ENCODE results near the gene PCSK5.

The PCSK5 gene

DNA sequence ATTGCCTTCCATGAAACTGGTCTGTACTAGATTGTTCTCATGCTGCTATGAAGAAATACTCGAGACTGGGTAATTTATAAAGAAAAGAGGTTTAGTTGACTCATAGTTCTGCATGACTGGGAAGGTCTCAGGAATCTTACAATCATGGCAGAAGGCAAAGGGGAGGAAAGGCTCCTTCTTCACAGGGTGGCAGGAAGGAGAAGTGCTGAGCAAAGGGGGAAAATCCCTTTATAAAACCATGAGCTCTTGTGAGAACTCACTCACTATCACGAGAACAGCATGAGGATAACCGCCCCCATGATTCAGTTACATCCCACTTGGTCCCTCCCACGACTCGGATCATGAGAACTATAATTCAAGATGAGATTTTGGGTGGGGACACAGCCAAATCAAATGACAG, 340.5 kb downstream of the PCSK5 start:
- no peak for DNase-seq (ENCODE audit: low read depth in 1 of 2, low spot score in 1 of 2)

DNA sequence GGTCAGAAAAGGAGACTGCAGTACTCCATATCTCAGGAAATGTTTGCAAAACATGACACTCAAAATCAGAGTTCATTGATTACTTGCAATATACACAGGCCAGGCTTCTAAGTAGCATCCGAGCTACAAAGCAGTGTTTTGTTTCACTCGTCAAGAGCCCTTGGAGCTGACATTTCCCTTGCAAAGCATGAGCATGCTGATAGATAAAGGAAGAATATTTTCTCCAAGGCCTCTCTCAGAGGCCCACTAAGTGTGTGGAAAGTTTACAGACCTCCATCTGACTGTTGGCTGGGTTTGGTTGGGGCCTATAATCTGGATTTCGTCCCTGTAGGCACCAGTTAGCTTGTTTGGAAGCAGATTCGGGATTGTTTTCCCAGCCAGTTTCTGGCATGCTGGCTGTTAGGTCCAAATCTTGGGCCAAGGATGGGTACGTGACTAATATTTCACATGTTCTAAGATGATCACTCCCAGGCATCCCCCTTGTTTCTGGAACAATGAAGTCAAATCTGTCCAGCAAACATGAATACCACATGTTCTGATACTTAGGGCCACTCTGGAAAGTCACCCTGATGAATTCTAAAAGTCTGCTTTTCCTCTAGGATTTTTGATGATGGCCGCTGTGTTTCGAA, 342.5 kb downstream of the PCSK5 start:
- DNase-seq (ENCODE audit: low read depth in 1 of 2, low spot score in 1 of 2): no peak

DNA sequence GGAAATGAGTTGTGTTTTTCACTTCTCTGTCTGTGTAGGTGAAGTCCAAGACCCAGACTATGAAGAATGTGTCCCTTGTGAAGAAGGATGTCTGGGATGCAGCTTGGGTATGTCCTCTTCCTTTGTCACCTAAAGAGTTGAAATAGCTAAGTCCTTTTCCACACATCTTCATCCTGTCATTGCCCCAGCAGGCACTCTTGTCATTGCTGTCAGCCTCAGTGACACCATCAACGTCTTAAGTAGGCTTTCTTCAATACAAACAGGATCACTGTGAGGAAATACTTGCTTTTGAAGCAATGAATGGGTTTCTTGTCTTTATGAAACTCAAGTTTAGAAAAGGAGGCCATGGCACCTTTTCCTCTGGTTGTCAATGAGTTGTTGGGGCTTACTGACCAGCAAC, 350.1 kb downstream of the PCSK5 start:
- no peak for DNase-seq (ENCODE audit: low read depth in 1 of 2, low spot score in 1 of 2)

DNA sequence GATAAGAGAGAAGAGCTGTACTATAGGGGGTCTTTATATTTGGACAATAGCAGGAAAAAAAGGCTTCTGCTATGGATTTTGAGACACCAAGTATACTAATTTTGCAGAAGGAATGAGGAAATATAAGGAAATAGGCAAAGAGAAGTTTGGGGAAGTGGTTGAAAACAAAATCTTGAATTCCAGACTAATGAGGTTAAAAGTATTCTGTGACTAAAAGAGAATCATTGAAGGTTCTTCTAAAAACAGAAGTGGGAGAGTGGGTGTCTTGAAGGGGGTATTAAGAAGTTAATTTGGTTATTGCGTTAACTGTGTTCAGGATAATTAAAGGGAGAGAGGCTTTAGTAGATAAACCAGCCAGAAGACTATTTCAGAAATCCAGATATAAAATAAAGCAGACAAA, 355.0 kb downstream of the PCSK5 start:
- no peak for DNase-seq (ENCODE audit: low read depth in 1 of 2, low spot score in 1 of 2)

DNA sequence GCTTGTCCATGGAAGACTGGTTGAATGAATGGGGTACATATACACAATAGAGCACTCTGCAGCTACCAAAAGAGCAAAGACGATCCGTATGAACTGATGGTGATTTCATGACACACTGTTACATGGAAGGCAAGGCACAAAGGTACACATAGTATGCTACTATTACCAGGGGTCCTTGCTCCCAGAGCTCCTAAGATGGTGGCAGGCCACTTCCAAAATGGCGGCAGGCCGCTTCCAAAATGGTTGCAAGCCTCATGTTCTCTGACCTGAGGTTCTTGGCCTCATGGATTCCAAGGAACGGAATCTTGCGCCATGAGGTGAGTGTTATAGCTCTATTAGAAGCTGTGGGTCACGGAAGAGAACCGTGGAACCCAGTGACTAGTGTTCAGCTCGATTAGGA, 356.2 kb downstream of the PCSK5 start:
- DNase-seq (ENCODE audit: low read depth in 1 of 2, low spot score in 1 of 2): no peak

DNA sequence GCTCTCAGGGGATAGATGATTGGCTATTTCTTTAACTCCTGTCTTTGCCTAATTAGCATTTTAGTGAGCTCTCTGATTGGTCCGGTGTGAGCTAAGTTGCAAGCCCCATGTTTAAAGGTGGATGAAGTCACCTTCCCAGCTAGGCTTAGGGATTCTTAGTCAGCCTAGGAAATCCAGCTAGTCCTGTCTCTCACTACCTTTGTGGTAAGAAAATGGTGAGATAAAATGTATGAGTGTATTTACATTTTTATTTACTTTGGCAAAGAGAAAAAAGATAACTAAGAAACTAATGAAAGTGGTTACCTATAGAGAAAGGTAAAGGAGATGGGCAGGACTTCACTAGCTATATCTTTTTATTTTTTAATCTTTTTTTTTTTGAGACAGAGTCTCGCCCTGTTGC, 357.0 kb downstream of the PCSK5 start:
- no peak for DNase-seq (ENCODE audit: low read depth in 1 of 2, low spot score in 1 of 2)

DNA sequence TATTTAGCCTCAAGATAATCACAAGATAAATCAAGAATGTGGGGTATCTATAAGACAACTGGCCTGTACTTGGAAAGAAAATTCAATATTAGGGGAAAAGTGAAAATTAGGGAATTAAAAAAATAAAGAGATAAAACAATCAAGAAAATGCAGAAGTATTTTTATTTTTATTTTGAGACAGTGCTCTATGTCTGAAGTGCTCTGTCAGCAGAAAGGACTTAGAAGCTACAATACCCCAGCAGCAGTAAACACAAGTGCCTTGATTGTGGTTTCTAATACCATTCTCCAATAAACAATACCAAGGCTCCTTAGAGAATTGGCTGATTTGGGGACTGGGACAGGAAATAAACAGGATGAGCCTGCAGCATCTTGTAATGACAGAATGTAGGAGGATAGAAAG, 358.8 kb downstream of the PCSK5 start:
- no peak for DNase-seq (ENCODE audit: low read depth in 1 of 2, low spot score in 1 of 2)

DNA sequence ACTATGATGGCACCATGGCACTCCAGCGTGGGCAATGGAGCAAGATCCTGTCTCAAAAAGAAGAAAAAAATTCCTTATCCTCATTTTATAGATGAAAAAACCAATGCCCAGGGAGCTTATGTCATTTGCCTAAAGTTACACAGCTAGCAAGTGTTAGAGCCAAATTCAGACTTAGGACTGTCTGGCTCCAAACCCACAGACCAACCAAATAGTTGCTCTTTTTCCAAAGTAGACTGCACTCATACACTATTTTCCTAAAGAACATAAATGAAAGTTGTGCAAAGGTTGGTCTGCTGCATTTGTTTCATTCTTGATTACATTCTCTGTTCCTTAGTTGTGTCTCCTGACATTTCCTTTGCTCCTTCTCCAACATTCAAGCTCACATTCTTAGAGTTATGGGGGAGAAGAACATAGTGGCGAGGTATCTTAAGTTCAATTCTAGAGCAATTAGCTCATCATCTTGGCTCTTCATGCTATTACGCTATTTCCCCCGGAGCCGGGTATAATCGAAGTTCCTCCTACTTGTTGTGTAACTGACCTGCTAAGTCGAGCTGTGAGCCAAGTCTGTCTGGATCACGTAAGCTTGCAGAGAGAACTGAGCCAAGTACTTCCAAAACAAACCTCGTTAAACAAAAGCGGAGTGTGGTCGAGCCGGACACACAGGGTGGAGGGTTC, 365.4 kb downstream of the PCSK5 start:
- DNase-seq (ENCODE audit: low read depth in 1 of 2, low spot score in 1 of 2): no peak

DNA sequence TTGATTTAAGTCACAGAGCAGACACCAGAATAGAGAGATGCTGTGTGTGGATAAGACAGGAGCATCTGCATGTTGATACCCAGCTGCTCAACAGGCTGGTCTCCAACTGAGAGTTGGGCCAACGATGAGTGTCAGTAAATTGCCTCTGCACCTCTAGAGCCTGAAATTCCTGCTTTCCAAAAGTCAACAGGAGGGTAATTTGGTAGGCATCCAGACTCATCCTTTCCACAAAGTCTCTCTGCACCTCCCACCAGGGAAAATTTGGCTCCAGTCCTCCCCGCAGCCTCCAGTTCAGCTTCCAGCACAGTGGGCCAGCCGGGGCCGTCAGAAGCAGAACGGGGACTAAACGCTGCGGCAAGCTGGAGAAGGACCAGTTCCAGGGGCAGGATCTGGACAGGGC, 366.8 kb downstream of the PCSK5 start:
- no peak for DNase-seq (ENCODE audit: low read depth in 1 of 2, low spot score in 1 of 2)

DNA sequence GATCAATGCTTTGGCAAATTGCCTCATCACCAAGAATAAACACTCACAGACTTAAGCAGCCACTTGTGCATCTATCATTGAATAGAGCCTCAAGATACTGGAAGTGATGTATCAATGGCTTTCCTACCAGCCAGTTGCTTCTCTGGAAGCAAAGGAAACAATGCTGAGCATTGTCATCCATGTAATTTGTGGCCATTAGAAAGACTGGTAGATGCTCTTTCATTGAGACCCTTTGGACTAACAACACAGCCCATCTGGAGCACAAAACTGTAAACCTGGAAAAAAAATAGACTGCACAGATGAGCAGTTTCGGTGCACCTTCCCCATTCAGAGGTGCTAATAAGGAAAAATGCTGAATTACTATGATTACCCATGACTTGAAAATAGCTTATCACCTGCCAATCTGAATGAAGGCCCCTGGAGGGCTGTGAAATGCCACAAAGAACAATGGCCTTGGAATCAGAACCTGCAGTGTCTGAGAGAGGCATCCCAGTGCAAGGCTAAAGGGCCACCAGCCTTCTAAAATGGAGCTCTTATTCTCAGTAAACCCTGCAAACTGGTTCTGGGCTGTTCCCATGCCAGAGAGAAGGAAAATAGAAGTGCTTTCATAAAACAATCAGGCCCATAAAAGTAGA, 376.3 kb downstream of the PCSK5 start:
- DNase-seq (ENCODE audit: low read depth in 1 of 2, low spot score in 1 of 2): no peak

DNA sequence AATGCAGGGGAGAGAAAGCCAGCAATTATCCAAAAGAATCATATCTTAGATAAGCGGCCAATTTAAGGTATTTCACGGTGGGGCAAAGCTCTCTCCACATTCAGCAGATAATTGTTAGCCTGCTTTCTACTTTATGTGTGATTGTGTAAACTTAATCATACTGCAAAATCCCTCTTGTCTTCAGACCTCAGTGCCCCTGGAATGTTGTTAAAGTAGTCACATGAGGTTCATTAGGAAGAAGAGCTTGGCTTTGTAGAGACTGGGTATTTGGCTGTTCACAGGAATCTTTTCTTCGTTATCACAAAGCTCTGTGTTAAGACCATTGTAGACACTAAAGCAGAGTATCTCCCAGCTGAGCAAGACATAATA, 376.8 kb downstream of the PCSK5 start:
- no peak for DNase-seq (ENCODE audit: low read depth in 1 of 2, low spot score in 1 of 2)

DNA sequence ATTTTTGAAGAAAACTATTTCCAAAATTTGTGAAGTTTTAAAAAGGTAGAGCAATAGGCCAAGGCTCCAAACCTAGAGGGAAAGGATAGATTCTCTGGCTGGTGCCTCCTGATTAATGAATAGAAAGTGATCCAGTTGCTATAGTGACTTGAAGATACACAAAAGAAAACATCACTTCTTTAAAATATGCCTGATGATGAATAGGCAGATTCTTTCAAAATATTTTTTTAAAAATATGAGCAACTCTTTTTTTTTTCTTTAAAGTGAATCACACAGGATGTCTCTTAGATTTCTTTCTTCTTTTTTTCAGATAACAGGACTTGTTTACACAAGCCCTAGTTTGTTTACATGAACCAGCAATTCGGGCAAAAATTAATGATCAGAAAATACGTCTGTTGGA, 379.3 kb downstream of the PCSK5 start:
- no peak for DNase-seq (ENCODE audit: low read depth in 1 of 2, low spot score in 1 of 2)

DNA sequence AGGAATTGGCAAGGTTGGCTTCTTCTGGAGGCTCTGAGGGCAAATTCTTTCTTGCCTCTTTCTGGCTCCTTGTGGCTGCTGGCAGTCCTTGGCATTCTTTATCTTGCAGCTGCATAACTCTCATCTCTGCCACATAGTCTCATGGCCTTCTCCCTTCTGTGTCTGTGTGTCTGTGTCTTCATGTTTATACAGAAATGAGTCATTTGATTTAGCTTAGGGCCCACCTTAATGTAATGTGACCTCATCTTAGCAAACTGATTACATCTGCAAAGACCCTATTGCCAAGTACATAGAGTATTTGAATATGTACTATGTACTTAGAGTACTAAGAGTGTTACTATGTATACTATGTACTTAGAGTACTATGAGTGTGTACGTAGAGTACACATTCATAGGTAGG, 381.3 kb downstream of the PCSK5 start:
- no peak for DNase-seq (ENCODE audit: low read depth in 1 of 2, low spot score in 1 of 2)

DNA sequence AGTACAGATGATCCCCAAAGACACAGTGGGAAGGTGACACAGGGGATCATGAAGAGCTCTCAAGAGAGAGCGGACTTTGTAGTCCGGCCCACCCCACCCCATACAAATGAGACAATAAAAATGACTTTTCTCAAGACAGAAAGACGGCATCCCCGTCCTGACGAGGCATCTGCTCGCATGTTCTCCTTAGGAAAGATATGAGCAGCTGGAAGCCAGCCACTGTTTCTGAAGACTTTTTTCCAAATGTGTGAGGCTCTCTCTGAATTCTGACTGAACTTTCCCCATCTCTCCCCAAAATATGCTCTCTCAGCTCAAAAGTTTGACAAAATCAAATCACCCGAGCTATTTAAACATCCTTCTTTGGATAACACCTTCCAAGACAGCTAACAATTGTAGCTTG, 398.6 kb downstream of the PCSK5 start:
- no peak for DNase-seq (ENCODE audit: low read depth in 1 of 2, low spot score in 1 of 2)

DNA sequence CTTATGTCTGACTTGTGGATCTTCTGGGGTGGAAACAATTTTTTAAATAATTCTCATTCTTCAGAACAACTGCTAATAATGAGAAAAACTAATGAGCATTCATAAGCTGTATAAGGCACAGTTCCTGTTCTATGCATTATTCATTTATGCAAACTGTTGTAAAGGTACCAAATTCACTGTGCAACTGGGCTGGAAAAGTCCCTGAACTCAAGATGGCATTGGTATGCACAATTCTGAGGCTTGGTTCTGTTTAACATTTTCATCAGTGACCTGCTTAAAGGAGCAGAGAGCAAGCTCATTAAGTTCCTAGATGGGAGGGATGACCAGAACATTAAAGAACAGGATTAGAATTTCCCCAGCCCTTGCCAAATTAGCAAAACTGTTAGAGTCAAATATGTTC, 399.2 kb downstream of the PCSK5 start:
- DNase-seq (ENCODE audit: low read depth in 1 of 2, low spot score in 1 of 2): no peak

DNA sequence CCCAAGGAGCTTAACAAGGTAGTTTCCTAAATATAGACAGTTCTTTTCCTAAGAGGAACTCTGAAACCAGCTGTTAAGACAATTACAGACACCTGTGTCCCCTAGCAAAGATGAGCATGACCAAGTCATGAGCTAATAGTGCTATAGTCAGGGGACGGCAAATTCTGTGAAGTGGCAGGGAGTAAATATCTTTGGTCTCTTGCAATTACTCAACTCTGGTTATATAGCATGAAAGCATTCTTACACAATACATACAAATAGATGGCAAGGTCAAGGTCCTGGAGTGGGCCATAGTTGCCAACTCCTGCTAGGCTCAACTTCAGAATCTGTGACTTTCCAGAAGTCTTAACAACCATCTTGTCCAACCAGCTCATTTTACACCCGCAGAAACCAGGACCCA, 400.1 kb downstream of the PCSK5 start:
- no peak for DNase-seq (ENCODE audit: low read depth in 1 of 2, low spot score in 1 of 2)

DNA sequence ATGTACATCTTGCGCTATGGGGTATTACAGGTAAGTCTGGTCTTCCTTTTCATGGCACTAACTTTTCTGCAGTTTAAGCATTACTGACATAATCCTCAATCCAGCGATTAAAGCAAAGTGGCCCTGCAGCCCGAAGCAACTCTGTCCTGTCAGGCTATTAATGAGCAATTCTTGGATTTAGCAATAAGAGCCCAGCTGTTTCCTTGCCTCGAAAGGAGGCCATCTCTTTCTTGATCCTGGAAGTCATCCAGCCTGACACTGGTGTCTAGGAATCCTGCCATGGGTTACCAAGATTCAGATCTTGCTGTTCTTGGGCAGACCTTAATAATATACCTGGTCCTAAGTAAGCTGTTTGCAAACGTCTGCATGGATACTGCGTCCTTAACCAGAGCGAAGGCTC, 401.8 kb downstream of the PCSK5 start:
- no peak for DNase-seq (ENCODE audit: low read depth in 1 of 2, low spot score in 1 of 2)

DNA sequence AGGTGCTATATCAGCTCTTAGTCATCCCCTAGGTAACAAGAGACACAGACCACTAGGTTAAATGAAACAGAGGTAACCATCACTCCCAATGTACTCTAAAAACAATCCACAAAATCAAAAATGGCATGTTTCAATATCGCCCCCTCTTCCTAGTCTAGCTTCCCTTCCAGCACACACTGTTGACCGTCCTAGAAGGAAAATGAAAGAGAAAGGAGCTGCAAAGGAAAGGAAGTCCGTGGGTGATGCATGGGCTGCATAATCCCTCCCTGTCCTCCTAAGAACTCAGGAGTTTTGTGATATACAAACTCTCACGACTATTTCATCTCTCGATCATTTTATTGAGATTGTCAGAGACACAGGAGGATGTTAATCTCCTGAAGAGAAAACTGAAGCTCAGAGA, 402.2 kb downstream of the PCSK5 start:
- DNase-seq (ENCODE audit: low read depth in 1 of 2, low spot score in 1 of 2): no peak

DNA sequence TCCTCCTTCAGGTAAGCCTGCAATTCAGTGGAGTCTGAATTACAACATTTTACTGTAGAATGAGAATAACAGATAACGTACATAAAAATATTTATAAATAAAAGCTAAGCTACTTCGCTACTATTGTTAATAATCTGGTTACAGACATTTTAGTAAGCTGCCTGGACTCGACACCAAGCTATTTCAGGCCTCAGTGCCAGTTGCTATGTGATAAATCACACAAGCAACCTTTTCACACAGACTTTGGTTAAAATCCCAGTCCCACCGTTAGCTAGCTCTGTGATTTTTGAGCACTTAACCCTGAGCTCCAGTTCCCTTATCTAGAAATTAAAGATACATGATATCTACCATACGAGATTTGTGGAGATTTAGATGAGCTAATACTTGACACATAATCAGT, 403.8 kb downstream of the PCSK5 start:
- DNase-seq (ENCODE audit: low read depth in 1 of 2, low spot score in 1 of 2): no peak

DNA sequence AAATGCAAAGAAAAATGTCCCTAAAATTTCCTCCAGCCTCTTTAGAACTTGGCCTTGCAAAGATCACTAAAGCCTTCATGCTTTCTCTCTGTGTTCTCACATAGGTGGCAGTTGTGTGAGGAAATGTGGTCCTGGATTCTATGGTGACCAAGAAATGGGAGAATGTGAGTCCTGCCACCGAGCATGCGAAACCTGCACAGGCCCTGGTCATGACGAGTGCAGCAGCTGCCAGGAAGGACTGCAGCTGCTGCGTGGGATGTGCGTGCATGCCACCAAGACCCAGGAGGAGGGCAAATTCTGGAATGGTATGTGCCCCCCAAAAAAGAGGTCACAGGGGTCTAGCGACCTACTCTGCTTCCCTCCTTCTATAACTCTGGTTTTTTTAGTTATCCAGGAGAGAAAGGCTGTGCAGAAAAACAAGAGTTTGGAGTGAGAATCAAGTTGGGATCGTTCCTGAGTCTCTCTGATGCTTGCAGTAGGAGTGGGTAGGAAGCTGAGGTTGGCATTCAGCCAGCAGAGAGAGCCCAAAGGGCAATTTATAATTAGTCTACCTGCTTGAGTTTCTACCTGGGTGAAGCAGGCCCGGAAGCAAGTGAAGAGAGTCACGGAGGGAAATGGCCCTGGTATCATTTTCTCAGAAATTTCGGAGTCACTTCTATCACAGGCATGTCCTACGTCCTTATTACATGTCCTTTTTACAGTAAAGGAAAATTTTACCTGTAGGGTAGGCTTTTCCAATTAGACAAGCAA, 406.3 kb downstream of the PCSK5 start:
- DNase-seq (ENCODE audit: low read depth in 1 of 2, low spot score in 1 of 2): no peak

DNA sequence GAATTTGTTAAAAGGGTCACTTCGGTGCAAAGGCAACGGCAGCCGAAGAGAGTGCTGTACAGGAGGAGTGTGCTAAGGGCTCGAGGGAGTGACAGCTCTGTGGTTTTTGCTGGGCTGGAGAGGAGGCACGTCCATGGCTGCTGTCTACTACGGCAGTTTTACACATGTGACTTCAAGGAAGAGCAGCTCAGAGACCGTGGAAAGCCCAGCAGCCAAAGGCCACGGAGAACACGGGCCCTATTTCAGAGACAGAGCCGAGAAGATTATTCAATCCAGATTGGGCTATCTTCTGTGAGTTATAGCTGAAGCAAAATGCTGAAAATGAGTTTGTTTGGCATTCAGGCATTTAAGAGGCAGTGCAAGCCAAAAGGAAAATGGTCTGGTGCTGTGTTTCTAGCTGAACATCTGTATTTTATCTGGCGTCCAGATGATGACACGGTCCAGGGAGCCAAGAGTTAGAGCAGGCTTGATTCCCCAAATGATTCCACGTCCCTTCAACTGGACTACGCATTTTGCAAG, 407.3 kb downstream of the PCSK5 start:
- DNase-seq (ENCODE audit: low read depth in 1 of 2, low spot score in 1 of 2): no peak

DNA sequence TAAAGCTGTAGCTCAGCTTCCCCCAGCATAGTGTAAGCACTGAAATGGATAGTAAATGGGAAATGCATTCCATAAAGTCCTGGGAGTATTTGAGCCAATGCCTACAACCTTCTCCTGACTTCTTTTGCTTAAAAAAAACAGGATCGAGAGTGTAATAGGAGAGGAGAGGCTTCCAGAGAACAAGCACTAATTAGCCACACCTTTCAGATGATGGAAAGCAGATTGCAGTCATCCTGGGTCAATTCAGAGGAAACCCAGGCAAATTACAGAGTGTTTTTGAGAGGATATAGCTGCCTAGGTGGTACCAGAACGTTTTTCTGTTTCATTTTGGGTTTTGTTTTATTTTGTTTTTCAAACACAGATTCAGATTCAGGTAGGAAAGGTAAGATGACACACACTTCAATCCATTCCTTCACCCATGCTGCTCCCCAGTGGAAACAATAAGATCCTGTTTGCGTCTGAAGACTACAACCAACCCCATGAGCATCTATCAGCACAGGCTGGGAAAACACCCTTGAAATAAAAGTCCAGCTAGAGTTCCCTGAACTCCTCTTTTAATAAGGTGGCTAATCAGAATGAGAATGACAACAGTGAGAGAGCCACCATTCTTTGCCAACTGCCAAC, 408.2 kb downstream of the PCSK5 start:
- DNase-seq (ENCODE audit: low read depth in 1 of 2, low spot score in 1 of 2): no peak
